HG02571 (cell line): ENCODE measurements around the gene MAPK1.

ENCODE experiments used
- ATAC-seq: cut with Tn5 transposase; IDR thresholded peaks from one replicate; pipeline ENCODE4 v1.9.1; 2021; ENCODE audit warnings: mild to moderate bottlenecking, moderate library complexity; ENCODE audit not compliant: unreplicated experiment

MAPK1 gene

GRCh38 chr22:21709688-21710087 is 157.8 kb downstream of the MAPK1 start:
- no peak for ATAC-seq

- no peak for ATAC-seq
Measured at GRCh38 chr22:21708960-21709359, 158.5 kb downstream of the MAPK1 start.

GRCh38 chr22:21707677-21708076 is 159.8 kb downstream of the MAPK1 start:
- ATAC-seq, result no peak
